HFFc6 (cell line): ENCODE results near the gene ZNF436. TPM values are rescaled to one million over a fixed set of nuclear protein-coding genes. Genes with fewer than 3 reads are reported as not detected.
"Not testable (repeated sequence)": the region's sequence is repeated elsewhere in the genome, so short reads cannot be mapped to it uniquely, and the experiment has no call there.

ENCODE experiments used
- DNase-seq: peaks from one replicate; pipeline ENCODE4 v3.0.0-alpha.2; 2018
- H3K27ac Mint-ChIP-seq: 2 replicates; pipeline ENCODE4 v1.8.0; 2020; ENCODE audit warnings: mild to moderate bottlenecking, mixed read lengths
- H3K27me3 Mint-ChIP-seq: 2 replicates; pipeline ENCODE4 v1.8.0; 2021; ENCODE audit warnings: mild to moderate bottlenecking, moderate library complexity, mixed read lengths; ENCODE audit not compliant: insufficient read depth
- H3K36me3 Mint-ChIP-seq: 2 replicates; pipeline ENCODE4 v1.8.0; 2021; ENCODE audit warnings: low read depth, mixed read lengths
- H3K4me1 Mint-ChIP-seq: 2 replicates; pipeline ENCODE4 v1.8.0; 2020; ENCODE audit warnings: low read depth, mixed read lengths
- H3K4me3 Mint-ChIP-seq: 2 replicates; pipeline ENCODE4 v1.8.0; 2020; ENCODE audit warnings: mild to moderate bottlenecking, moderate library complexity, mixed read lengths
- H3K9me3 Mint-ChIP-seq: 2 replicates; pipeline ENCODE4 v1.8.0; 2020; ENCODE audit warnings: mild to moderate bottlenecking, mixed read lengths
- total RNA-seq, 6 experiments: library from RNA; stranded (reverse); fragmentation: NEBNext Ultra II Directional; extraction: Animal tissue kit (Norgen Biotek cat#: 25700); gene quantifications; 2 replicates in 1 of 6; 3 replicates in 5 of 6; pipeline ENCODE4 v1.2.3, GENCODE V29; 2021
- TF ChIP-seq, protein P1 (sequence below): fragments of 200-600 bp; sonication (generic); IDR thresholded peaks from 2 replicates; pipeline ENCODE4 v1.5.0; 2021; ENCODE audit warnings: antibody characterized with exemption, mild to moderate bottlenecking

Gene ZNF436
- total RNA-seq, 6 experiments from 2014 or later, result 7.3 to 9.9 (median 8.8) TPM

DNA sequence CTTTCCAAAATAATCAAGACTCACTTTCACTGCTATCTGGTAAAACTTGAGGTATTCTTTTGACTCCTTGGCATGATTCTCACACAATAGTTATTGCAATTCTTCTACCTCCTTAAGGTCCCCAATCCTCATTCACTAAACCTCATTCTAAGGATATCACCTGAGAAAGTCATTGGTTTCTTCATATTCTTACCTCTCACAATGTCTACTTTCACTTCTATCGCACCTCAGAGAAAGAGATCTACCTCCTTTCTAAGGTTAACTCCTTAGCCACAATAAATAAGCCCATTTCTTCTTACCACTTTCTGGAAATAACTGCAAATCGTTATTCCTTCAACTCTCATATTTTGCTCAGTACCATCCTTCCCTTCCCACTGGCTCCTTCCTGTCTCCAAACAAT lies 44.2 kb downstream of the ZNF436 start:
- no peak overlapping the region for H3K4me3 Mint-ChIP-seq
- TF ChIP-seq, protein P1, sequence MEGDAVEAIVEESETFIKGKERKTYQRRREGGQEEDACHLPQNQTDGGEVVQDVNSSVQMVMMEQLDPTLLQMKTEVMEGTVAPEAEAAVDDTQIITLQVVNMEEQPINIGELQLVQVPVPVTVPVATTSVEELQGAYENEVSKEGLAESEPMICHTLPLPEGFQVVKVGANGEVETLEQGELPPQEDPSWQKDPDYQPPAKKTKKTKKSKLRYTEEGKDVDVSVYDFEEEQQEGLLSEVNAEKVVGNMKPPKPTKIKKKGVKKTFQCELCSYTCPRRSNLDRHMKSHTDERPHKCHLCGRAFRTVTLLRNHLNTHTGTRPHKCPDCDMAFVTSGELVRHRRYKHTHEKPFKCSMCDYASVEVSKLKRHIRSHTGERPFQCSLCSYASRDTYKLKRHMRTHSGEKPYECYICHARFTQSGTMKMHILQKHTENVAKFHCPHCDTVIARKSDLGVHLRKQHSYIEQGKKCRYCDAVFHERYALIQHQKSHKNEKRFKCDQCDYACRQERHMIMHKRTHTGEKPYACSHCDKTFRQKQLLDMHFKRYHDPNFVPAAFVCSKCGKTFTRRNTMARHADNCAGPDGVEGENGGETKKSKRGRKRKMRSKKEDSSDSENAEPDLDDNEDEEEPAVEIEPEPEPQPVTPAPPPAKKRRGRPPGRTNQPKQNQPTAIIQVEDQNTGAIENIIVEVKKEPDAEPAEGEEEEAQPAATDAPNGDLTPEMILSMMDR, result no peak
- H3K36me3 Mint-ChIP-seq, result peaks cover 62% of the 10 kb centered on the region
- H3K9me3 Mint-ChIP-seq, result no peaks in the 10 kb centered on the region
- DNase-seq, result no peak
- H3K27me3 Mint-ChIP-seq, result no peaks in the 10 kb centered on the region; the same call in 1 of the 2 replicates
- H3K27ac Mint-ChIP-seq, result peak overlapping the region; percentile 9
- H3K4me1 Mint-ChIP-seq, result peaks cover 46% of the 10 kb centered on the region

DNA sequence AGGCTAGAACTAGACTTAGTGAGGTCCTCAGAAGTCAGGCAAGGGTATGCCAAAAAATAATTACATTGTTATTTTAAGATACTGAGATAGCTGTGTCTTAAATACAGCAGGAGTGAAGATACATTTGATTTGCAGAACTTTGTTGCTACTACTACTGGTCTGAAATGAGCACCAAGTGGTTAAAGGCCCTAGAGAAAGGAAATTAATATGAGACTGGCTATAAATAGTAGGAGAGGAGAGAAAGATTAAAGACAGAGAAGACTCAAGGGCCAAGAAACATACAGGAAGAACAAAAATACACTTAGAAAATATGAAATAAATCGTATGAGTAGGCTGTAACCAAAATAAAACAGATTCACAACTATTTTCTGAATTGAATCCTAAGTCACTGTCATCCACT lies 46.9 kb downstream of the ZNF436 start:
- TF ChIP-seq, protein P1, result no peak
- no peak for DNase-seq
- Mint-ChIP-seq H3K36me3 (peaks cover 55% of the 10 kb centered on the region), H3K9me3 (no peaks in the 10 kb centered on the region), H3K27me3 (no peaks in the 10 kb centered on the region; the same call in 1 of the 2 replicates), H3K27ac (peak overlapping the region; percentile 17; the same call in 1 of the 2 replicates), H3K4me1 (peaks cover 24% of the 10 kb centered on the region), H3K4me3 (no peak overlapping the region)

DNA sequence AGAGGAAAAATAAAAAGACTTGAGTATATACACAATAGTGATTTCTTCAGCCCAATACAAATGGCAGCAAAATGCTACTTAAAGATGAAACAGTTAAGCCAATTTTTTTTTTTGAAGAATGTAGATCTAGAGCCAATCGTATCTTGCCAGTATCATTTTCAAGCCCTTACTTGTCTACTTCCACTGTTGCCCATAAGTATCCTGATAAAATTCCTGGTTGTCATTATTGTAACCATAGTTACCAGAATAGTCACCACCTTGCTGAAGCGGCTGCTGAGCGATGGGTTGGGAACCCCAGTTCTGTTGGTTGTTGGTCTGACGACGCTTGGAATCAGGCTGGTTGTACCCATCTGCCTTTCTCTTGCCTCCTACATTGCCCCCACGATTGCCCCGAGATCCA lies 59.4 kb downstream of the ZNF436 start:
- not testable (repeated sequence) for DNase-seq, H3K4me3 Mint-ChIP-seq, H3K9me3 Mint-ChIP-seq, H3K27me3 Mint-ChIP-seq
- Mint-ChIP-seq H3K27ac (peak overlapping the region; percentile 70), H3K4me1 (peaks cover 20% of the 10 kb centered on the region), H3K36me3 (peaks cover 51% of the 10 kb centered on the region)

Other genes with a start within 250 kb of the ZNF436 start
- gene LUZP1, start 201.0 kb downstream of the ZNF436 start, total RNA-seq, result 10 to 100 TPM; 47.3 to 55.6 (median 53.0) TPM
- gene HTR1D, start 152.3 kb downstream of the ZNF436 start, total RNA-seq, result under 1 TPM; 0.17 to 0.53 (median 0.44) TPM
- gene HNRNPR, start 25.6 kb downstream of the ZNF436 start, total RNA-seq, result 100 to 1,000 TPM; 115 to 147 (median 144) TPM
- 1 to 10 TPM; 6.0 to 8.4 (median 7.1) TPM for gene TCEA3, start 54.9 kb upstream of the ZNF436 start, total RNA-seq
- gene ASAP3, start 114.3 kb upstream of the ZNF436 start, total RNA-seq, result 10 to 100 TPM in 4 of 6 experiments, 1 to 10 TPM in 2; 5.9 to 14.5 (median 12.3) TPM
- gene E2F2, start 161.4 kb upstream of the ZNF436 start, total RNA-seq, result 1 to 10 TPM in 5 of 6 experiments, under 1 TPM in 1; 0.83 to 2.1 (median 1.9) TPM
- 100 to 1,000 TPM; 560 to 690 (median 604) TPM for gene ID3, start 189.7 kb upstream of the ZNF436 start, total RNA-seq